Measurements from ENCODE around the gene CDC40. TPM values are rescaled to one million over a fixed set of nuclear protein-coding genes. Genes with fewer than 3 reads are reported as not detected.

CDC40 gene
- total and polyA plus RNA-seq, 12 donors: 5.7 to 20.5 (median 15.3) TPM

DNA sequence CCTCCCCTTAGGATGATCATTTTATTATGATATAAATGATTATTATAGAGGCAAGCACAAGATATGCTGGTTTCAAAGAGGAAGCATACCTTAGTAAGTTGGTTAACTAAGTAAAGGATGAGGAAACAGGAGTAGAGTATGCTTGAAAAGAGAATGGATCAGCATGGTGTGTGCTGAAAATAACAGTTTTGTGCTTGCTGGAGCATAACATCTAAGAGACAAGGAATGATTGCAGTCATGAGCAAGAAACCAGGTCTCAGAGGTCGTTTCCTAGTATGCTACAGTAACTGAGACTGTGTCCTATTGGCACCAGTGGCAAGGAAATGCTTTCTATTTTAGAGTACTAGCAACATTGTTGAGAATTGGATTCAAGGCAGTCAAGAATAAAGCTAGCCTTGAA lies 34.1 kb downstream of the CDC40 start:
- ATAC-seq: no peak
- Histone ChIP-seq H3K9me3 (no peaks in the 10 kb centered on the region), H3K4me1 (no peaks in the 10 kb centered on the region), H3K27ac (no peak overlapping the region), H3K36me3 (peaks cover 0 to 100% (median 42%) of the 10 kb centered on the region in 9 donors), H3K27me3 (no peaks in the 10 kb centered on the region), H3K4me3 (no peak overlapping the region)
- WGBS, 2 donors: 43 to 59% methylated on average over 1 of the region's 1 CpG
- no peak for DNase-seq
- TF ChIP-seq, protein P1, sequence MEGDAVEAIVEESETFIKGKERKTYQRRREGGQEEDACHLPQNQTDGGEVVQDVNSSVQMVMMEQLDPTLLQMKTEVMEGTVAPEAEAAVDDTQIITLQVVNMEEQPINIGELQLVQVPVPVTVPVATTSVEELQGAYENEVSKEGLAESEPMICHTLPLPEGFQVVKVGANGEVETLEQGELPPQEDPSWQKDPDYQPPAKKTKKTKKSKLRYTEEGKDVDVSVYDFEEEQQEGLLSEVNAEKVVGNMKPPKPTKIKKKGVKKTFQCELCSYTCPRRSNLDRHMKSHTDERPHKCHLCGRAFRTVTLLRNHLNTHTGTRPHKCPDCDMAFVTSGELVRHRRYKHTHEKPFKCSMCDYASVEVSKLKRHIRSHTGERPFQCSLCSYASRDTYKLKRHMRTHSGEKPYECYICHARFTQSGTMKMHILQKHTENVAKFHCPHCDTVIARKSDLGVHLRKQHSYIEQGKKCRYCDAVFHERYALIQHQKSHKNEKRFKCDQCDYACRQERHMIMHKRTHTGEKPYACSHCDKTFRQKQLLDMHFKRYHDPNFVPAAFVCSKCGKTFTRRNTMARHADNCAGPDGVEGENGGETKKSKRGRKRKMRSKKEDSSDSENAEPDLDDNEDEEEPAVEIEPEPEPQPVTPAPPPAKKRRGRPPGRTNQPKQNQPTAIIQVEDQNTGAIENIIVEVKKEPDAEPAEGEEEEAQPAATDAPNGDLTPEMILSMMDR (IDR thresholded peaks at IDR 0.05): no peak
- intact Hi-C loops (cut with DNase I): no loop called here

DNA sequence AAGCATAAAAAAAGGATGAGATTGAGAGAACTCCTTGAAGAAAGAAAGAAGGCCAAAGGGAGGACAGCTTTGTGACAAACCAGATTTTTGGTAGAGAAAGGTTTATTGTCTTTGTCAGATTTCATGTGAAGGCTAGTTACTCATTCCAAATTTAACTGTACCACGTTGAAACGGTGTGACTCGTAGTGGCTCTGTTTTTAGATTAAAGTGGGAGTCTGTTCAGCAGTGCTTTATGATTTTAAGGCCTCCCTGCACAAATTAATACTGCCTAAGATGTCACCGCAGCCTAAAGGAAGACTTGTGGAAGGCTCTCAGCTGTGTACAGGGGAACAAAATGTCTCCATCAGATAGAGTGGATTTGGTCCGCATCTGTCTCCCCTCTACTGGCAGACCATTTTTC lies 35.9 kb downstream of the CDC40 start:
- WGBS, 2 donors: 83% methylated on average over 5 of the region's 5 CpGs

DNA sequence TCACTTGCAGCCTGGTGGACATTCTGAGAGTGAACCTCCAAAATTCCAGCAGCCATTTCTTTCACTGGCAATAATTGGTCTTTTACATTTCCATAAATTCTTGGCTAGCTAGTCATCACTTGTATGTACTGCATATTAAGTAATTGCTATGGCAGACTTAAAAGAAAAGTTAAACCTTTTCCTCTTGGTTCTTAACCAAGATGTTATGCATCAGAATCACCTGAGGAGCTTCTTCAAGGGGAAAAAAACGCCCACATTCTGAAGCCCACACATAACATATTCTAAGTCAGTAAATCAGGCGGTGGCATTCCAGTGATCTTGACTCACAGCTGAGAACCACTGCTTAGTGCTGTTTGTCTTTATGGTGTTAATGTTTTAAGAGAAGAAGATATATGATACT lies 37.0 kb downstream of the CDC40 start:
- ATAC-seq (no peak), DNase-seq (no peak)
- Histone ChIP-seq H3K4me1 (no peaks in the 10 kb centered on the region), H3K27me3 (no peaks in the 10 kb centered on the region), H3K9me3 (no peaks in the 10 kb centered on the region), H3K36me3 (peaks cover 0 to 100% (median 55%) of the 10 kb centered on the region in 9 donors), H3K27ac (no peak overlapping the region), H3K4me3 (no peak overlapping the region)
- TF ChIP-seq, protein P1 (IDR thresholded peaks at IDR 0.05): no peak
- intact Hi-C loops (cut with DNase I): no loop called here
- 94 to 97% methylated on average over 2 of the region's 2 CpGs for WGBS, 2 donors

More for the DNA sequence above, 35.9 kb downstream of the CDC40 start:
- Histone ChIP-seq H3K27ac (no peak overlapping the region), H3K36me3 (peaks cover 0 to 100% (median 55%) of the 10 kb centered on the region in 9 donors), H3K4me3 (no peak overlapping the region), H3K4me1 (no peaks in the 10 kb centered on the region), H3K9me3 (no peaks in the 10 kb centered on the region), H3K27me3 (no peaks in the 10 kb centered on the region)
- DNase-seq (no peak), ATAC-seq (no peak)
- TF ChIP-seq, protein P1 (IDR thresholded peaks at IDR 0.05): no peak
- intact Hi-C loops (cut with DNase I): no loop called here

DNA sequence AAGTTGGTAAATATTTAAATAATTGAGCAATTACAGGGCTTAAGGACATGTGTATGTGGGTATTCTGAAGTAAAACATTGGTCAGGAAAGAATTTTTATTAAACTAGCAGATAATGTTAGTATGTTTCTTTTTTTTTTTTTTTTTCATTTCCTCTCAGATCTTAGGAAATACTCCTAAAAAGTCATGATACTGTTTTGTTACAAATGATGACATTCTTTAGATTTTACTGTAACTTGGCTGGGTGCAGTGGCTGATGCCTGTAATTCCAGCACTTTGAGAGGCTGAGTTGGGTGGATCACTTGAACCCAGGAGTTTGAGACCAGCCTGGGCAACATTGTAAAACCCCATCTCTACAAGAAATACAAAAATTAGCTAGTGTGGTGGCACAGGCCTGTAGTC lies 41.5 kb downstream of the CDC40 start:
- ATAC-seq (no peak), DNase-seq (no peak)
- H3K27me3 ChIP-seq: no peaks in the 10 kb centered on the region
- intact Hi-C loops (cut with DNase I): no loop called here
- TF ChIP-seq, protein P1 (IDR thresholded peaks at IDR 0.05): no peak
- no peaks in the 10 kb centered on the region for H3K4me1 ChIP-seq
- no peak overlapping the region for H3K4me3 ChIP-seq
- peaks cover 0 to 100% (median 43%) of the 10 kb centered on the region in 9 donors for H3K36me3 ChIP-seq
- no peak overlapping the region for H3K27ac ChIP-seq
- no peaks in the 10 kb centered on the region for H3K9me3 ChIP-seq
